Sigmoid colon (tissue), 4 donors: Measurements from ENCODE around the gene EN2.

ENCODE experiments used
- EP300 ChIP-seq, 4 donors: sonication (generic); formaldehyde crosslinking; IDR thresholded peaks; one replicate each; pipeline ENCODE4 v1.6.1; 2017; ENCODE audit warnings: antibody characterized with exemption in 4 of 4
- POLR2A ChIP-seq, 2 donors: fragments of 450-650 bp; IDR thresholded peaks; one replicate each; pipeline ENCODE4 v1.6.1; 2016; ENCODE audit warnings: antibody characterized with exemption in 2 of 2, mild to moderate bottlenecking in 2 of 2, moderate library complexity in 2 of 2
- POLR2AphosphoS5 ChIP-seq, 4 donors: sonication (generic); formaldehyde crosslinking; IDR thresholded peaks; one replicate each; pipeline ENCODE4 v1.6.1; 2017; ENCODE audit warnings: antibody characterized with exemption in 4 of 4
- TF ChIP-seq, protein P1 (sequence below), 4 experiments: fragments of 450-650 bp in 3 of 4; fragments of 200-600 bp in 1 of 4; IDR thresholded peaks; one replicate each; pipeline ENCODE4 v1.5.1; 2016 to 2019; ENCODE audit warnings: antibody characterized with exemption in 4 of 4, mild to moderate bottlenecking in 3 of 4, moderate library complexity in 2 of 4

GRCh38 chr7:155482511-155483183, 24.7 kb downstream of the EN2 start:
- TF ChIP-seq, protein P1, sequence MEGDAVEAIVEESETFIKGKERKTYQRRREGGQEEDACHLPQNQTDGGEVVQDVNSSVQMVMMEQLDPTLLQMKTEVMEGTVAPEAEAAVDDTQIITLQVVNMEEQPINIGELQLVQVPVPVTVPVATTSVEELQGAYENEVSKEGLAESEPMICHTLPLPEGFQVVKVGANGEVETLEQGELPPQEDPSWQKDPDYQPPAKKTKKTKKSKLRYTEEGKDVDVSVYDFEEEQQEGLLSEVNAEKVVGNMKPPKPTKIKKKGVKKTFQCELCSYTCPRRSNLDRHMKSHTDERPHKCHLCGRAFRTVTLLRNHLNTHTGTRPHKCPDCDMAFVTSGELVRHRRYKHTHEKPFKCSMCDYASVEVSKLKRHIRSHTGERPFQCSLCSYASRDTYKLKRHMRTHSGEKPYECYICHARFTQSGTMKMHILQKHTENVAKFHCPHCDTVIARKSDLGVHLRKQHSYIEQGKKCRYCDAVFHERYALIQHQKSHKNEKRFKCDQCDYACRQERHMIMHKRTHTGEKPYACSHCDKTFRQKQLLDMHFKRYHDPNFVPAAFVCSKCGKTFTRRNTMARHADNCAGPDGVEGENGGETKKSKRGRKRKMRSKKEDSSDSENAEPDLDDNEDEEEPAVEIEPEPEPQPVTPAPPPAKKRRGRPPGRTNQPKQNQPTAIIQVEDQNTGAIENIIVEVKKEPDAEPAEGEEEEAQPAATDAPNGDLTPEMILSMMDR (IDR thresholded peaks at IDR 0.05), result no peak
- TF ChIP-seq POLR2A (IDR thresholded peaks at IDR 0.05) (no peak), POLR2AphosphoS5 (IDR thresholded peaks at IDR 0.05) (no peak), EP300 (IDR thresholded peaks at IDR 0.05) (no peak)
